Muscle of back (tissue), 11 donors: ENCODE data around the gene CDH23. TPM values are rescaled to one million over a fixed set of nuclear protein-coding genes. Genes with fewer than 3 reads are reported as not detected.

Experiments used
- DNase-seq, 3 donors: peaks; one replicate each; pipeline versions ENCODE4 v3.0.0 to v3.0.0-alpha.2; 2013
- polyA plus RNA-seq, 10 donors: library from polyadenylated mRNA; unstranded; fragments of 120-200 nt; gene quantifications; one replicate each; pipeline ENCODE4 v1.2.1, GENCODE V29; 2013; ENCODE audit not compliant: insufficient read length in 10 of 10

Gene CDH23
- polyA plus RNA-seq, 10 donors = 3.1 to 5.7 (median 4.1) TPM

GRCh38 chr10:71659111-71659634, 262.5 kb downstream of the CDH23 start:
- DNase-seq = no peak

- DNase-seq = no peak
Measured at GRCh38 chr10:71659737-71660136, 263.0 kb downstream of the CDH23 start.

GRCh38 chr10:71660313-71660712, 263.6 kb downstream of the CDH23 start:
- DNase-seq = no peak

GRCh38 chr10:71661060-71661622, 264.4 kb downstream of the CDH23 start:
- no peak for DNase-seq

- no peak for DNase-seq
Measured at GRCh38 chr10:71661779-71662336, 265.1 kb downstream of the CDH23 start.

- no peak for DNase-seq
Measured at GRCh38 chr10:71663311-71663710, 266.6 kb downstream of the CDH23 start.

- no peak for DNase-seq
Measured at GRCh38 chr10:71664585-71664984, 267.9 kb downstream of the CDH23 start.

GRCh38 chr10:71665456-71665855, 268.7 kb downstream of the CDH23 start:
- DNase-seq = no peak

GRCh38 chr10:71666639-71667386, 270.1 kb downstream of the CDH23 start:
- no peak for DNase-seq

- DNase-seq = no peak
Measured at GRCh38 chr10:71667387-71667752, 270.6 kb downstream of the CDH23 start.

- DNase-seq = no peak
Measured at GRCh38 chr10:71671994-71672946, 275.6 kb downstream of the CDH23 start.

GRCh38 chr10:71675295-71675970, 278.7 kb downstream of the CDH23 start:
- DNase-seq = no peak

- DNase-seq = no peak
Measured at GRCh38 chr10:71677261-71677660, 280.5 kb downstream of the CDH23 start.

GRCh38 chr10:71678057-71678805, 281.5 kb downstream of the CDH23 start:
- DNase-seq = no peak

GRCh38 chr10:71679425-71679824, 282.7 kb downstream of the CDH23 start:
- peak in 1 of 3 donors; percentile 36 for DNase-seq

GRCh38 chr10:71681977-71682376, 285.3 kb downstream of the CDH23 start:
- no peak for DNase-seq

GRCh38 chr10:71683301-71683700, 286.6 kb downstream of the CDH23 start:
- DNase-seq = no peak

GRCh38 chr10:71684356-71685173, 287.8 kb downstream of the CDH23 start:
- no peak for DNase-seq

- DNase-seq = no peak
Measured at GRCh38 chr10:71685554-71686232, 289.0 kb downstream of the CDH23 start.
